KMS-11 (cell line): ENCODE measurements around the gene MMP1.

ENCODE experiments used
- H2AFZ ChIP-seq: fragments of 200-600 bp; sonication (generic); 2 replicates; pipeline ENCODE4 v1.6.1; 2016; ENCODE audit warnings: antibody characterized with exemption, mixed run types, low read depth
- H3K27ac ChIP-seq: fragments of 200-600 bp; sonication (generic); 2 replicates; pipeline ENCODE4 v1.6.1; 2016; ENCODE audit warnings: mild to moderate bottlenecking, mixed run types
- H3K27me3 ChIP-seq: fragments of 200-600 bp; sonication (generic); 2 replicates; pipeline ENCODE4 v1.6.1; 2017; ENCODE audit warnings: mild to moderate bottlenecking, low read depth, mixed run types, moderate library complexity; ENCODE audit not compliant: insufficient read depth
- H3K36me3 ChIP-seq: fragments of 200-600 bp; sonication (generic); 2 replicates; pipeline ENCODE4 v1.6.1; 2017; ENCODE audit warnings: mild to moderate bottlenecking, mixed run types; ENCODE audit not compliant: insufficient read depth
- H3K4me1 ChIP-seq: fragments of 200-600 bp; sonication (generic); 2 replicates; pipeline ENCODE4 v1.6.1; 2016; ENCODE audit warnings: mild to moderate bottlenecking, low read depth, mixed run types; ENCODE audit not compliant: poor library complexity, severe bottlenecking
- H3K4me2 ChIP-seq: fragments of 200-600 bp; sonication (generic); 2 replicates; pipeline ENCODE4 v1.7.0; 2016; ENCODE audit warnings: mild to moderate bottlenecking, mixed run types
- H3K4me3 ChIP-seq: fragments of 200-600 bp; sonication (generic); IDR thresholded peaks from 2 replicates; pipeline ENCODE4 v1.6.1; 2017; ENCODE audit warnings: low read depth, low read length, mixed read lengths; ENCODE audit not compliant: insufficient read depth
- H3K79me2 ChIP-seq: fragments of 200-600 bp; sonication (generic); 2 replicates; pipeline ENCODE4 v1.6.1; 2016; ENCODE audit warnings: low read depth, mixed run types; ENCODE audit not compliant: insufficient read depth
- H3K9ac ChIP-seq: fragments of 200-600 bp; sonication (generic); 2 replicates; pipeline ENCODE4 v1.6.1; 2016; ENCODE audit warnings: mild to moderate bottlenecking, mixed run types
- H4K20me1 ChIP-seq: fragments of 200-600 bp; sonication (generic); 2 replicates; pipeline ENCODE4 v1.6.1; 2016; ENCODE audit warnings: mild to moderate bottlenecking, mixed run types; ENCODE audit not compliant: insufficient read depth
- CTCF ChIP-seq: fragments of 200-600 bp; sonication (generic); conservative IDR thresholded peaks from 2 replicates; pipeline ENCODE4 v1.6.1; 2017; ENCODE audit warnings: low read depth, mild to moderate bottlenecking, antibody characterized with exemption, low read length, moderate library complexity, mixed read lengths

Gene MMP1

GRCh38 chr11:102830001-102830727 is 32.2 kb upstream of the MMP1 start:
- Histone ChIP-seq H3K4me2 (no peak overlapping the region), H3K9ac (no peak overlapping the region)

GRCh38 chr11:102829316-102830000 is 31.5 kb upstream of the MMP1 start:
- Histone ChIP-seq H3K4me3 (no peak overlapping the region), H3K4me2 (no peak overlapping the region), H2AFZ (no peak overlapping the region), H3K36me3 (no peaks in the 10 kb centered on the region), H3K79me2 (no peaks in the 10 kb centered on the region), H3K4me1 (no peaks in the 10 kb centered on the region), H3K9ac (no peak overlapping the region), H3K27ac (no peak overlapping the region), H3K27me3 (no peaks in the 10 kb centered on the region), H4K20me1 (no peaks in the 10 kb centered on the region)
- no peak for TF ChIP-seq CTCF

More at GRCh38 chr11:102830001-102830727, 32.2 kb upstream of the MMP1 start:
- TF ChIP-seq CTCF = no peak
- no peaks in the 10 kb centered on the region for H3K79me2 ChIP-seq
- H3K4me1 ChIP-seq = no peaks in the 10 kb centered on the region
- no peaks in the 10 kb centered on the region for H3K27me3 ChIP-seq
- H2AFZ ChIP-seq = no peak overlapping the region
- no peak overlapping the region for H3K27ac ChIP-seq
- H3K4me3 ChIP-seq = no peak overlapping the region
- H3K36me3 ChIP-seq = no peaks in the 10 kb centered on the region
- no peaks in the 10 kb centered on the region for H4K20me1 ChIP-seq

GRCh38 chr11:102824556-102824955 is 26.6 kb upstream of the MMP1 start:
- TF ChIP-seq CTCF = no peak
- no peak overlapping the region for H3K27ac ChIP-seq
- H2AFZ ChIP-seq = no peak overlapping the region
- H3K4me1 ChIP-seq = no peaks in the 10 kb centered on the region
- no peak overlapping the region for H3K9ac ChIP-seq
- H3K4me3 ChIP-seq = no peak overlapping the region
- no peaks in the 10 kb centered on the region for H4K20me1 ChIP-seq
- H3K36me3 ChIP-seq = no peaks in the 10 kb centered on the region
- H3K27me3 ChIP-seq = no peaks in the 10 kb centered on the region
- H3K79me2 ChIP-seq = no peaks in the 10 kb centered on the region
- H3K4me2 ChIP-seq = no peak overlapping the region

- Histone ChIP-seq H2AFZ (no peak overlapping the region), H3K79me2 (no peaks in the 10 kb centered on the region), H3K4me3 (no peak overlapping the region), H3K9ac (no peak overlapping the region), H4K20me1 (no peaks in the 10 kb centered on the region), H3K4me2 (no peak overlapping the region), H3K4me1 (no peaks in the 10 kb centered on the region), H3K36me3 (no peaks in the 10 kb centered on the region), H3K27me3 (no peaks in the 10 kb centered on the region), H3K27ac (no peak overlapping the region)
- TF ChIP-seq CTCF = no peak
These were observed 21.5 kb upstream of the MMP1 start for GRCh38 chr11:102819491-102819890.
